KMS-11 (cell line): Measurements from ENCODE around the gene AGRP.

Experiments
- H2AFZ ChIP-seq: fragments of 200-600 bp; sonication (generic); 2 replicates; pipeline ENCODE4 v1.6.1; 2016; ENCODE audit warnings: antibody characterized with exemption, mixed run types, low read depth
- H3K27ac ChIP-seq: fragments of 200-600 bp; sonication (generic); 2 replicates; pipeline ENCODE4 v1.6.1; 2016; ENCODE audit warnings: mild to moderate bottlenecking, mixed run types
- H3K27me3 ChIP-seq: fragments of 200-600 bp; sonication (generic); 2 replicates; pipeline ENCODE4 v1.6.1; 2017; ENCODE audit warnings: mild to moderate bottlenecking, low read depth, mixed run types, moderate library complexity; ENCODE audit not compliant: insufficient read depth
- H3K36me3 ChIP-seq: fragments of 200-600 bp; sonication (generic); 2 replicates; pipeline ENCODE4 v1.6.1; 2017; ENCODE audit warnings: mild to moderate bottlenecking, mixed run types; ENCODE audit not compliant: insufficient read depth
- H3K4me1 ChIP-seq: fragments of 200-600 bp; sonication (generic); 2 replicates; pipeline ENCODE4 v1.6.1; 2016; ENCODE audit warnings: mild to moderate bottlenecking, low read depth, mixed run types; ENCODE audit not compliant: poor library complexity, severe bottlenecking
- H3K4me2 ChIP-seq: fragments of 200-600 bp; sonication (generic); 2 replicates; pipeline ENCODE4 v1.7.0; 2016; ENCODE audit warnings: mild to moderate bottlenecking, mixed run types
- H3K4me3 ChIP-seq: fragments of 200-600 bp; sonication (generic); IDR thresholded peaks from 2 replicates; pipeline ENCODE4 v1.6.1; 2017; ENCODE audit warnings: low read depth, low read length, mixed read lengths; ENCODE audit not compliant: insufficient read depth
- H3K79me2 ChIP-seq: fragments of 200-600 bp; sonication (generic); 2 replicates; pipeline ENCODE4 v1.6.1; 2016; ENCODE audit warnings: low read depth, mixed run types; ENCODE audit not compliant: insufficient read depth
- H3K9ac ChIP-seq: fragments of 200-600 bp; sonication (generic); 2 replicates; pipeline ENCODE4 v1.6.1; 2016; ENCODE audit warnings: mild to moderate bottlenecking, mixed run types
- H4K20me1 ChIP-seq: fragments of 200-600 bp; sonication (generic); 2 replicates; pipeline ENCODE4 v1.6.1; 2016; ENCODE audit warnings: mild to moderate bottlenecking, mixed run types; ENCODE audit not compliant: insufficient read depth
- CTCF ChIP-seq: fragments of 200-600 bp; sonication (generic); conservative IDR thresholded peaks from 2 replicates; pipeline ENCODE4 v1.6.1; 2017; ENCODE audit warnings: low read depth, mild to moderate bottlenecking, antibody characterized with exemption, low read length, moderate library complexity, mixed read lengths

AGRP gene

GRCh38 chr16:67506468-67506867 is 23.1 kb upstream of the AGRP start:
- H3K27me3 ChIP-seq: no peaks in the 10 kb centered on the region
- no peak overlapping the region for H3K4me3 ChIP-seq
- no peak overlapping the region for H3K4me2 ChIP-seq
- H3K79me2 ChIP-seq: no peaks in the 10 kb centered on the region
- no peak overlapping the region for H3K27ac ChIP-seq
- no peaks in the 10 kb centered on the region for H3K4me1 ChIP-seq
- no peak for TF ChIP-seq CTCF
- H3K9ac ChIP-seq: no peak overlapping the region
- no peak overlapping the region for H2AFZ ChIP-seq
- no peaks in the 10 kb centered on the region for H4K20me1 ChIP-seq
- H3K36me3 ChIP-seq: no peaks in the 10 kb centered on the region

GRCh38 chr16:67504031-67505021 is 21.0 kb upstream of the AGRP start:
- Histone ChIP-seq H3K4me3 (no peak overlapping the region), H2AFZ (no peak overlapping the region), H3K79me2 (no peaks in the 10 kb centered on the region), H4K20me1 (no peaks in the 10 kb centered on the region), H3K9ac (no peak overlapping the region), H3K36me3 (no peaks in the 10 kb centered on the region), H3K27me3 (no peaks in the 10 kb centered on the region), H3K4me2 (no peak overlapping the region), H3K4me1 (no peaks in the 10 kb centered on the region), H3K27ac (no peak overlapping the region)
- TF ChIP-seq CTCF: no peak

- Histone ChIP-seq H3K27ac (no peak overlapping the region), H3K4me1 (no peaks in the 10 kb centered on the region), H4K20me1 (no peaks in the 10 kb centered on the region), H2AFZ (no peak overlapping the region), H3K9ac (no peak overlapping the region), H3K27me3 (no peaks in the 10 kb centered on the region), H3K4me2 (no peak overlapping the region), H3K4me3 (no peak overlapping the region), H3K36me3 (no peaks in the 10 kb centered on the region), H3K79me2 (no peaks in the 10 kb centered on the region)
- TF ChIP-seq CTCF: no peak
Measured at GRCh38 chr16:67499106-67499505, 15.8 kb upstream of the AGRP start.

- H3K4me2 ChIP-seq: no peak overlapping the region
- H3K79me2 ChIP-seq: no peaks in the 10 kb centered on the region
- H3K27me3 ChIP-seq: no peaks in the 10 kb centered on the region
- no peak overlapping the region for H3K9ac ChIP-seq
- H3K4me1 ChIP-seq: no peaks in the 10 kb centered on the region
- no peak overlapping the region for H3K4me3 ChIP-seq
- TF ChIP-seq CTCF: no peak
- H3K27ac ChIP-seq: no peak overlapping the region
- no peaks in the 10 kb centered on the region for H4K20me1 ChIP-seq
- H2AFZ ChIP-seq: no peak overlapping the region
- no peaks in the 10 kb centered on the region for H3K36me3 ChIP-seq
Measured at GRCh38 chr16:67490335-67491096, 7.2 kb upstream of the AGRP start.
